MM.1S (cell line): ENCODE measurements around the gene MEGF6.

Source experiments
- DNase-seq: peaks from one replicate; pipeline ENCODE4 v3.0.0-alpha.2; 2015
- H2AFZ ChIP-seq: fragments of 300-600 bp; sonication (generic); 2 replicates; pipeline ENCODE4 v1.6.0; 2016; ENCODE audit warnings: antibody characterized with exemption, low read length
- H3F3A ChIP-seq: fragments of 300-600 bp; sonication (generic); 2 replicates; pipeline ENCODE4 v1.6.1; 2016; ENCODE audit warnings: mild to moderate bottlenecking, antibody characterized with exemption, low read length, moderate library complexity, mixed read lengths; ENCODE audit not compliant: insufficient read depth
- H3K27ac ChIP-seq: fragments of 300-600 bp; sonication (generic); 2 replicates; pipeline ENCODE4 v1.5.1; 2016; ENCODE audit warnings: mild to moderate bottlenecking, low read length
- H3K27me3 ChIP-seq: fragments of 300-600 bp; sonication (generic); replicated peaks from 2 replicates; pipeline ENCODE4 v1.6.0; 2016; ENCODE audit warnings: low read length; ENCODE audit not compliant: insufficient read depth
- H3K36me3 ChIP-seq: fragments of 300-600 bp; sonication (generic); replicated peaks from 2 replicates; pipeline ENCODE4 v1.6.1; 2016; ENCODE audit warnings: mild to moderate bottlenecking, low read length, mixed read lengths; ENCODE audit not compliant: insufficient read depth
- H3K4me1 ChIP-seq: fragments of 300-600 bp; sonication (generic); 2 replicates; pipeline ENCODE4 v1.6.1; 2016; ENCODE audit warnings: low read length, mixed read lengths
- H3K4me2 ChIP-seq: fragments of 300-600 bp; sonication (generic); 2 replicates; pipeline ENCODE4 v1.6.0; 2016; ENCODE audit warnings: low read depth, low read length
- H3K4me3 ChIP-seq: fragments of 300-600 bp; sonication (generic); 2 replicates; pipeline ENCODE4 v1.5.1; 2016; ENCODE audit warnings: low read length, mixed read lengths
- H3K79me2 ChIP-seq: fragments of 300-600 bp; sonication (generic); 2 replicates; pipeline ENCODE4 v1.6.1; 2016; ENCODE audit warnings: mixed run types, low read length, mixed read lengths
- H3K9ac ChIP-seq: fragments of 300-600 bp; sonication (generic); 2 replicates; pipeline ENCODE4 v1.6.1; 2016; ENCODE audit warnings: low read length, mixed read lengths
- H3K9me2 ChIP-seq: fragments of 300-600 bp; sonication (generic); replicated peaks from 2 replicates; pipeline ENCODE4 v1.6.1; 2016; ENCODE audit warnings: mild to moderate bottlenecking, low read length, mixed read lengths; ENCODE audit not compliant: insufficient read depth
- H3K9me3 ChIP-seq: fragments of 300-600 bp; sonication (generic); replicated peaks from 2 replicates; pipeline ENCODE4 v1.6.1; 2016; ENCODE audit warnings: mild to moderate bottlenecking, low read length, mixed read lengths; ENCODE audit not compliant: insufficient read depth
- H4K20me1 ChIP-seq: fragments of 300-600 bp; sonication (generic); 2 replicates; pipeline ENCODE4 v1.6.1; 2016; ENCODE audit warnings: mild to moderate bottlenecking, low read length, moderate library complexity, mixed read lengths; ENCODE audit not compliant: insufficient read depth
- CTCF ChIP-seq: fragments of 300-600 bp; sonication (generic); IDR thresholded peaks from 2 replicates; pipeline ENCODE4 v1.5.1; 2016; ENCODE audit warnings: antibody characterized with exemption, low read length, mixed read lengths
- EZH2 ChIP-seq: fragments of 300-600 bp; sonication (generic); optimal IDR thresholded peaks from 2 replicates; pipeline ENCODE3; 2017; ENCODE audit warnings: low read depth, mild to moderate bottlenecking, antibody characterized with exemption, low read length, mixed read lengths
- EZH2phosphoT487 ChIP-seq: fragments of 300-600 bp; sonication (generic); IDR thresholded peaks from 2 replicates; pipeline ENCODE4 v1.6.1; 2018; ENCODE audit warnings: antibody characterized with exemption, low read length

MEGF6 gene

GRCh38 chr1:3562712-3563111 lies 48.6 kb downstream of the MEGF6 start:
- no peak overlapping the region for H3K4me3 ChIP-seq
- H3K4me1 ChIP-seq, result no peaks in the 10 kb centered on the region
- no peaks in the 10 kb centered on the region for H3K9me2 ChIP-seq
- H3K9ac ChIP-seq, result no peak overlapping the region
- no peaks in the 10 kb centered on the region for H3K79me2 ChIP-seq
- H3F3A ChIP-seq, result no peaks in the 10 kb centered on the region
- DNase-seq, result no peak
- no peak overlapping the region for H2AFZ ChIP-seq
- no peak overlapping the region for H3K4me2 ChIP-seq
- H3K27me3 ChIP-seq, result peaks cover 98% of the 10 kb centered on the region
- no peaks in the 10 kb centered on the region for H4K20me1 ChIP-seq
- TF ChIP-seq EZH2, result no peak
- no peak for TF ChIP-seq CTCF
- TF ChIP-seq EZH2phosphoT487, result no peak
- no peak overlapping the region for H3K27ac ChIP-seq
- H3K36me3 ChIP-seq, result no peaks in the 10 kb centered on the region
- H3K9me3 ChIP-seq, result no peaks in the 10 kb centered on the region

- no peaks in the 10 kb centered on the region for H3K9me3 ChIP-seq
- no peak overlapping the region for H3K9ac ChIP-seq
- H3K79me2 ChIP-seq, result no peaks in the 10 kb centered on the region
- H2AFZ ChIP-seq, result no peak overlapping the region
- TF ChIP-seq CTCF (no peak), EZH2phosphoT487 (no peak), EZH2 (no peak)
- no peak overlapping the region for H3K27ac ChIP-seq
- H3K4me3 ChIP-seq, result no peak overlapping the region
- H3K4me1 ChIP-seq, result no peaks in the 10 kb centered on the region
- H3K9me2 ChIP-seq, result no peaks in the 10 kb centered on the region
- H3K4me2 ChIP-seq, result no peak overlapping the region
- H3K36me3 ChIP-seq, result no peaks in the 10 kb centered on the region
- no peak for DNase-seq
- H3K27me3 ChIP-seq, result peaks cover 98% of the 10 kb centered on the region
- no peaks in the 10 kb centered on the region for H4K20me1 ChIP-seq
- H3F3A ChIP-seq, result no peaks in the 10 kb centered on the region
Observed at GRCh38 chr1:3561702-3562101, 49.6 kb downstream of the MEGF6 start.

GRCh38 chr1:3560981-3561380 lies 50.3 kb downstream of the MEGF6 start:
- peaks cover 99% of the 10 kb centered on the region for H3K27me3 ChIP-seq
- no peak overlapping the region for H3K4me3 ChIP-seq
- no peak overlapping the region for H3K27ac ChIP-seq
- H3K79me2 ChIP-seq, result no peaks in the 10 kb centered on the region
- H3F3A ChIP-seq, result no peaks in the 10 kb centered on the region
- TF ChIP-seq EZH2 (no peak), CTCF (no peak), EZH2phosphoT487 (no peak)
- no peak overlapping the region for H3K9ac ChIP-seq
- no peaks in the 10 kb centered on the region for H3K4me1 ChIP-seq
- H3K9me2 ChIP-seq, result no peaks in the 10 kb centered on the region
- DNase-seq, result no peak
- no peak overlapping the region for H3K4me2 ChIP-seq
- no peaks in the 10 kb centered on the region for H3K36me3 ChIP-seq
- H3K9me3 ChIP-seq, result no peaks in the 10 kb centered on the region
- H4K20me1 ChIP-seq, result no peaks in the 10 kb centered on the region
- H2AFZ ChIP-seq, result no peak overlapping the region
